ENCODE data around the gene YKT6. TPM values are rescaled to one million over a fixed set of nuclear protein-coding genes. Genes with fewer than 3 reads are reported as not detected.

Gene YKT6
- total RNA-seq, 4 donors from 2014 or later, result 12.4 to 85.3 (median 49.4) TPM

DNA sequence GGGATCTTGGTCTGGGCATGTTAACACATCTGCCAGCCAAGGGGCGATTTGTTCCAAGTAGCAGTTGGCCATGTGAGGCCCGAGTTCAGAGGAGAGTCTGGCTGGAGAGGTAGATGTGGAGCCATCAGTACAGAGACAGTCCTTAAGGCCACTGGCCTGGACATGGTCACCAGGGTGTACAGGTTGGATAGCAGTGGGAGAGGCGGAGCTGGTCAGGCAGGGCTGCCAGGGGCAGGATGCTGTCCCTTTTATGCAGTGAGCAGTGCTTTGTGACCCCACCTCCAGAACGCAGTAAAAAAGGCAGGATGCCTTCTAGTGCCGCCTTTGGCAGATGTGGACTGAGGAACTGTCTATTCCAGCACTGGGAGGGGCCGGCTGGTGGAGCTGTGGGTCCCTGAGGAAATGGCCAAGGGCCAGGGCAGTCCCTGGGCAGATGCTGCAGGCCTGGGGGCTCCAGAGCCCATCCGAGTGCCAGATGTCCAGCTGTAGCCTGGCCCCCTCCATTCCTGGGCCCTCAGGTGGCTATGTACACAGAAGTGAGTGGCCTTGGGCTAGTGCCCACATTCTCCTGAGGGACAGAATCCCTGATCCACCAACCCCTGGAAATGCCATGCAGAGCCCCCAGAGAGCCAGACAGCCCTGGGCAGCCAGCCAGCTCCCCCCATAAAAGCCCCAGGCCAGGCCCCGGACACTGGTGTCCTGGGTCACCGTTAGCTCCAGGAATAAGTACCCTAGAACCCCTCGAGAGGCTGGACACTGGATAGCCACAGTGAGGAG lies 42.5 kb upstream of the YKT6 start:
- DNase-seq, result no peak
- intact Hi-C loops (cut with DNase I; ENCODE audit: low total_unique reads), result no loop called here
- TF ChIP-seq, protein P1, sequence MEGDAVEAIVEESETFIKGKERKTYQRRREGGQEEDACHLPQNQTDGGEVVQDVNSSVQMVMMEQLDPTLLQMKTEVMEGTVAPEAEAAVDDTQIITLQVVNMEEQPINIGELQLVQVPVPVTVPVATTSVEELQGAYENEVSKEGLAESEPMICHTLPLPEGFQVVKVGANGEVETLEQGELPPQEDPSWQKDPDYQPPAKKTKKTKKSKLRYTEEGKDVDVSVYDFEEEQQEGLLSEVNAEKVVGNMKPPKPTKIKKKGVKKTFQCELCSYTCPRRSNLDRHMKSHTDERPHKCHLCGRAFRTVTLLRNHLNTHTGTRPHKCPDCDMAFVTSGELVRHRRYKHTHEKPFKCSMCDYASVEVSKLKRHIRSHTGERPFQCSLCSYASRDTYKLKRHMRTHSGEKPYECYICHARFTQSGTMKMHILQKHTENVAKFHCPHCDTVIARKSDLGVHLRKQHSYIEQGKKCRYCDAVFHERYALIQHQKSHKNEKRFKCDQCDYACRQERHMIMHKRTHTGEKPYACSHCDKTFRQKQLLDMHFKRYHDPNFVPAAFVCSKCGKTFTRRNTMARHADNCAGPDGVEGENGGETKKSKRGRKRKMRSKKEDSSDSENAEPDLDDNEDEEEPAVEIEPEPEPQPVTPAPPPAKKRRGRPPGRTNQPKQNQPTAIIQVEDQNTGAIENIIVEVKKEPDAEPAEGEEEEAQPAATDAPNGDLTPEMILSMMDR (IDR thresholded peaks at IDR 0.05), result no peak
- TF ChIP-seq POLR2A (IDR thresholded peaks at IDR 0.05), result no peak
- no peaks in the 10 kb centered on the region for H3K36me3 ChIP-seq
- no peaks in the 10 kb centered on the region for H3K27me3 ChIP-seq
- H3K9me3 ChIP-seq, result no peaks in the 10 kb centered on the region
- no peaks in the 10 kb centered on the region for H3K4me1 ChIP-seq
- no peak overlapping the region for H3K27ac ChIP-seq
- no peak overlapping the region for H3K4me3 ChIP-seq

DNA sequence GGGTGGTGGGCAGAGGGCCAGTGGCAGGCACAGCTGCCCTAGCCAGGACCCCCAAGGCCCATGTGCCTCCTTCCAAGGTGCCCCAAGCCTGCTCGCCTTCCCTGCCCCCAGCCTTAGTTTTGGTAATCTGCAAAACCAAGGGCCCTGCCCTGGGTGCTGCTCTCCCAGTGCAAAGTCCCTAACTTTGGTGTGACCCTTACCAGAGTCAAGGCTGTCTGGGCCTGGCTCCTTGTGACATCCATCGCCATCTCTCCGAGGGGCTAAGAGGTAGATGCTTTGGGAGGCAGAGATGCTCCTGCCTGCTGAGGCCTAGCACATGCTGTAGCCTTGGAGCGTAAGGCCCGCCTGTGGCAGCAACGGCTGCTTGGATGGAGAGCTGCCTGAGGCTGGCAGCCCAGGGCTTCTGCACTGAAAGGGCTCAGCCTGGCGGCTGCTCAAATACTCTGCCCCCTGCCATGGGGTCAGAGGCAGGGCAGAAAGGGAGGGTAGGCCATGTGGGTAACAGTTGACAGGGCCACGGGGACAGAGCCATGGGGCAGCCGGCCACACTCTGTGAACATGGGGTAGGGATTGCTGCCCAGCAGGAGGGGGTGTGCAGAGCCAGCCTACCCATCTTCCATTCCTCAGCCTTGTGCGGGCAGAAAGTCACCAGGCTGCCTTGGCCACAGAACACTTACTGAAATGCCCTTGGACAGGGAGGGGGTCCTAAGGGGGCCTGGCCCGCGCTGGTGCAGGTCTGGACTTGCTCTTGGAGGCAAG lies 41.7 kb upstream of the YKT6 start:
- intact Hi-C loops (cut with DNase I; ENCODE audit: low total_unique reads), result no loop called here
- Histone ChIP-seq H3K4me1 (no peaks in the 10 kb centered on the region), H3K9me3 (no peaks in the 10 kb centered on the region), H3K36me3 (no peaks in the 10 kb centered on the region), H3K4me3 (no peak overlapping the region), H3K27me3 (no peaks in the 10 kb centered on the region), H3K27ac (no peak overlapping the region)
- DNase-seq, result no peak
- TF ChIP-seq, protein P1 (IDR thresholded peaks at IDR 0.05), result no peak
- TF ChIP-seq POLR2A (IDR thresholded peaks at IDR 0.05), result no peak

DNA sequence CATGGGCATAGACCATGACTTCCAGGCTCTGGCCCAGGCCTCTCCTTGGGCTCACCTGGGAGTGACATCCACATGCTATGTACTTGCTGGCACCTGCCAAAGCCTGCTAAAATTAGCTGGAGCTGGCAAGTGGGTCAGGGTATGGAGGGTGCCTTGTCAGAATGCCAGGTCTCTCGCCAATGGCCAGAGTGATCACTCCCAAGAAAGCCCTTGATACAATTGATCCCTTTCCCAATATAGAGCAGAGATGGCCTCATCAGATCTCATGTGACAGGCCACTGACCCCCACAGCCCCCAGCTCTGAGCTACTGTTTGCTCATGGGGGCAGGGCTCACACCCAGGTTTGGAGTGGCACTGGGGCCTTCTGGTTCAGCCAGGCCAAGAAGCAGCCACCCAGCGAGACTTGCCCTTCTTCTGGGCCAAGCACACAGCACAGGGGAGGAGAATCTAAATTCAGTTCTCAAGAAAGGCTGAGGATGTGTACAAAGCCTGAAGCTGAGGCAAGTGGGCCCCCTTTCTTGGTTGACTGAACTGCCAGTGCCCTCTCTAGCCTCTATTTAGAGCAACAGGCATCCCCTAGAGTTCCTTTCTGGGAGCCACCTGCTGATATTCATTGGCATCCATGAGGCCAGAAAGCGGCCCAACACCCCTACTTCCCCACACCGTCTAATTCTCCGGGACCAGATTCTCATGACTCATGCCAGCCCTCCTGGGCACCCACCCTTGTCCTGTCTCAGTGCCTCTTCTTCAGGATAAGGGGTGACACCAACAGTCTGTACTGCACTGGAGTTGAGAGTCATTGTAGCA lies 40.8 kb upstream of the YKT6 start:
- DNase-seq, result no peak
- TF ChIP-seq, protein P1 (IDR thresholded peaks at IDR 0.05), result no peak
- no peak for TF ChIP-seq POLR2A (IDR thresholded peaks at IDR 0.05)
- Histone ChIP-seq H3K36me3 (no peaks in the 10 kb centered on the region), H3K27me3 (no peaks in the 10 kb centered on the region), H3K9me3 (no peaks in the 10 kb centered on the region), H3K4me3 (no peak overlapping the region), H3K27ac (no peak overlapping the region), H3K4me1 (no peaks in the 10 kb centered on the region)
- intact Hi-C loops (cut with DNase I; ENCODE audit: low total_unique reads), result no loop called here

DNA sequence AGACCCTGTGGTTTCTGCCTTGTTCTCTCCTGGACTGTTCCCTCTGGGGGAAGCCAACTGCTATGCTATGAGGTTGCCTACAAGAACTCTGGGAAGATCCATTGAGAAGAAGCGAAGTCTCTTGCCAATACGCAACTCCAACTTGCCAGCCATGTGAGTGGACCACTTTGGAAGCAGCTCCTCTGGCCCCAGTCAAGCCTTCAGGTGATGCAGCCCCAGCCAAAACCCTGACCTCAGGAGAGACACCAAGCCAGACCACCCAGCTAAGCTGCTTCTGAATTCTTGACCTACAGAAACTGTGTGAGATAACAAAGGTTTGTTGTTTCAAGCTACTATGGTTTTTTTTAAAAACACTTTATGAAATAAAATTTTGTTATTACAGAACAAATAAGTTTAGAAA lies 39.4 kb upstream of the YKT6 start:
- no peaks in the 10 kb centered on the region for H3K27me3 ChIP-seq
- intact Hi-C loops (cut with DNase I; ENCODE audit: low total_unique reads), result no loop called here
- no peaks in the 10 kb centered on the region for H3K36me3 ChIP-seq
- H3K27ac ChIP-seq, result no peak overlapping the region
- H3K4me3 ChIP-seq, result no peak overlapping the region
- H3K4me1 ChIP-seq, result no peaks in the 10 kb centered on the region
- no peaks in the 10 kb centered on the region for H3K9me3 ChIP-seq
- TF ChIP-seq, protein P1 (IDR thresholded peaks at IDR 0.05), result no peak
- TF ChIP-seq POLR2A (IDR thresholded peaks at IDR 0.05), result no peak
- DNase-seq, result no peak

Data from uterus (tissue), 4 donors.